ENCODE data around the gene MC2R. TPM values are rescaled to one million over a fixed set of nuclear protein-coding genes. Genes with fewer than 3 reads are reported as not detected.

Gene MC2R
- total RNA-seq, 1 donor from 2014 or later = not detected

DNA sequence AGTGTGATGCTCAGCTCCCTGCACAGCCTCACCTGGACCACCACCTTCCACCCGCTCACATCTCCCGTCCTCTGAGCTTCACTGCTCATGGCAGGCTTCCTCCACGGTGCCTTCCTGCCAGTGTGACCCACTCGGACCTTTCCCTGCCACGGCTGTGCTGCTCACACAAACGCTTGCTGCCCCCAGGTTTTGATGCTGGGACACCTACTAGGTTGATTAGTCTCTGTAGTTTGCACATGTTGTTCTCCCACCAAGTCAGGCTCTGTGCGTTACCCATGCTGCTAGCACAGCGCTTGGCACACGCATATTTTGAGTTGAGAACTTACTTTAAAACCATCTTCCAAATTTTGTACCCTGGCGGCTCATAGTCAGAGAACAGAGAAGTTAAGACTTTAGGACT lies 2.1 kb downstream of the MC2R start:
- H3K9me3 Mint-ChIP-seq (ENCODE audit: low read depth) = no peaks in the 10 kb centered on the region

DNA sequence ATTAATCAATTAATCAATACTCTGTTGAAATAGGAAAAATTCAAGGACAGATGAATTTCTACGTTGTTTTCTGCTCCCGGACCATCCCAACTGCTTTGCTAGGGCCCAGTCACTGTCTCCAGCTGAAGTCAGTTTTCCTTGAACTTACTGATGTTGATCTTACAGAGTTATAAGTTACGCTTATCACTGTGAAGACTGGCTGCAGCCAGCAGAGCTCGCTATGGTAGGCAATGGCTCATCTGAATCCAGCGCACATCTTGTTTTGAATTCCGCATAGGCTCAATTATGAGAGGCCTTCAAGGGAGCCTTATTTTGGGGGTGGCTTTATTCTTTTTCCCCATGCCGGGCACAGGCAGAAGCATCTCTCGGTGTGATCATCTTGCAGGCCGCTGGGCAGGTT lies 2.7 kb downstream of the MC2R start:
- Mint-ChIP-seq H3K27ac (no peak overlapping the region), H3K4me1 (ENCODE audit: low read depth) (peaks cover 6% of the 10 kb centered on the region), H3K27me3 (peaks cover 3% of the 10 kb centered on the region), H3K4me3 (ENCODE audit: low read depth) (no peak overlapping the region), H3K9me3 (ENCODE audit: low read depth) (no peaks in the 10 kb centered on the region), H3K36me3 (ENCODE audit: insufficient read depth) (no peaks in the 10 kb centered on the region)
- DNase-seq (ENCODE audit: low spot score, unreplicated experiment) = no peak
- no peak for TF ChIP-seq CTCF (IDR thresholded peaks at IDR 0.05; ENCODE audit: unreplicated experiment)

More for the DNA sequence above, 2.1 kb downstream of the MC2R start:
- no peak for TF ChIP-seq CTCF (IDR thresholded peaks at IDR 0.05; ENCODE audit: unreplicated experiment)
- no peak overlapping the region for H3K27ac Mint-ChIP-seq
- peaks cover 3% of the 10 kb centered on the region for H3K27me3 Mint-ChIP-seq
- no peaks in the 10 kb centered on the region for H3K36me3 Mint-ChIP-seq (ENCODE audit: insufficient read depth)
- no peak overlapping the region for H3K4me3 Mint-ChIP-seq (ENCODE audit: low read depth)
- DNase-seq (ENCODE audit: low spot score, unreplicated experiment) = no peak
- H3K4me1 Mint-ChIP-seq (ENCODE audit: low read depth) = peaks cover 6% of the 10 kb centered on the region

DNA sequence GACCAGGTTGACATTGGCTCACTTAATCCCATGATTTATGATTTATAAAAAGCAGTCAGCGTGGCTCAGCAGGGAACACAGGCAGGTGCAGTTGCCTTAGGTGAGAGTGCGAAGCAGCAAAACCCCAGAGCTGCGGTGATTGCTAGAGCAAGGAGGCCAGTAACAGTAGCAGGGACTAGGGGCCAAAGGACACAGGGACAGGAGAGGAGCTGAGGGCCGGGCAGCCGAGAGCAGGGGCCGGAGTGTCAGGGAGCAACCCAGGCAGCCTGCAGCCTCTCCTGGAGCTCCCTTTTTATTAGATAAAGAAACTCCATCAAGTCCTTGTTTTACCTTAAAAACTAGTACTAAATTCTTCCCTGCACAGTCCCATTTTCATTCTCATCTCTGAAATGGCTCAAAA lies 4.3 kb downstream of the MC2R start:
- no peak for TF ChIP-seq CTCF (IDR thresholded peaks at IDR 0.05; ENCODE audit: unreplicated experiment)
- peaks cover 4% of the 10 kb centered on the region for H3K4me1 Mint-ChIP-seq (ENCODE audit: low read depth)
- H3K36me3 Mint-ChIP-seq (ENCODE audit: insufficient read depth) = no peaks in the 10 kb centered on the region
- no peak overlapping the region for H3K4me3 Mint-ChIP-seq (ENCODE audit: low read depth)
- DNase-seq (ENCODE audit: low spot score, unreplicated experiment) = no peak
- peaks cover 3% of the 10 kb centered on the region for H3K27me3 Mint-ChIP-seq
- H3K9me3 Mint-ChIP-seq (ENCODE audit: low read depth) = no peaks in the 10 kb centered on the region
- H3K27ac Mint-ChIP-seq = no peak overlapping the region

DNA sequence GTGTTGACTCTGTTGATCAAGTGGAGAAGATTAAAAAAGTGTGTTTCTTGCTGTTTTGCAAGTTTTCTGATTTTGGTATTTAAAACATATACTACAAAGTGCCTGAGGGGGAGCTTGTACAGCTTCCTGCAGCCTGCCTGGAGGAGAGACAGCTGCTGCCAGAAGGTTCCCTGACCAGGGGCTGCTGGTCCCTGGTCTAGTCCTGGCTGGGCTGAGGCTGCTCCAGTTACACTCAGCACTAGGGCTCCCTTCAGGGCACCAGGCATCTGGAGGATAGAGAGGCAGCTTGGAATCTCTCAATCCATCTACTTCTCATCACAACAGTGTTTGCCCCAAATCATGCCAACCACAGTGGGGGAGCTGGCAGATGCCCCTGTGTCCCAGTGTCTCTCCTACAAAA lies 4.8 kb downstream of the MC2R start:
- no peak overlapping the region for H3K4me3 Mint-ChIP-seq (ENCODE audit: low read depth)
- peaks cover 4% of the 10 kb centered on the region for H3K4me1 Mint-ChIP-seq (ENCODE audit: low read depth)
- peaks cover 3% of the 10 kb centered on the region for H3K27me3 Mint-ChIP-seq
- H3K27ac Mint-ChIP-seq = no peak overlapping the region
- H3K36me3 Mint-ChIP-seq (ENCODE audit: insufficient read depth) = no peaks in the 10 kb centered on the region
- no peak for TF ChIP-seq CTCF (IDR thresholded peaks at IDR 0.05; ENCODE audit: unreplicated experiment)
- no peaks in the 10 kb centered on the region for H3K9me3 Mint-ChIP-seq (ENCODE audit: low read depth)
- DNase-seq (ENCODE audit: low spot score, unreplicated experiment) = no peak

- H3K9me3 Mint-ChIP-seq (ENCODE audit: low read depth) = no peaks in the 10 kb centered on the region
- H3K4me1 Mint-ChIP-seq (ENCODE audit: low read depth) = peaks cover 4% of the 10 kb centered on the region
- peaks cover 3% of the 10 kb centered on the region for H3K27me3 Mint-ChIP-seq
- no peak overlapping the region for H3K27ac Mint-ChIP-seq
- no peak overlapping the region for H3K4me3 Mint-ChIP-seq (ENCODE audit: low read depth)
- DNase-seq (ENCODE audit: low spot score, unreplicated experiment) = no peak
- no peaks in the 10 kb centered on the region for H3K36me3 Mint-ChIP-seq (ENCODE audit: insufficient read depth)
- TF ChIP-seq CTCF (IDR thresholded peaks at IDR 0.05; ENCODE audit: unreplicated experiment) = peak; percentile 19
Measured at GRCh38 chr18:13909141-13909940, 6.0 kb downstream of the MC2R start.
